GM19193 (cell line): ENCODE results near the gene EIF3I.
A peak's percentile ranks its signal among the peaks of the same experiment; 100 is the strongest.

Experiments
- POLR2A ChIP-seq: IDR thresholded peaks from 4 replicates; pipeline ENCODE4 v1.6.1; 2011; ENCODE audit not compliant: insufficient read depth, insufficient read length; ENCODE audit errors: extremely low read depth

Gene EIF3I

GRCh38 chr1:32208469-32208868 lies 13.7 kb upstream of the EIF3I start:
- no peak for TF ChIP-seq POLR2A

- no peak for TF ChIP-seq POLR2A
Observed at GRCh38 chr1:32208891-32209328, 13.3 kb upstream of the EIF3I start, which contains the start of gene DCDC2B. TSS of gene DCDC2B (plus strand) at chr1:32209089. CDS start at chr1:32209094, 5 bp downstream.

GRCh38 chr1:32215629-32216480 lies 6.4 kb upstream of the EIF3I start:
- TF ChIP-seq POLR2A, result no peak

- no peak for TF ChIP-seq POLR2A
Observed at GRCh38 chr1:32216566-32216965, 5.6 kb upstream of the EIF3I start.

GRCh38 chr1:32219022-32219421 lies 3.2 kb upstream of the EIF3I start:
- TF ChIP-seq POLR2A, result no peak

- no peak for TF ChIP-seq POLR2A
Observed at GRCh38 chr1:32220746-32221580, 1.2 kb upstream of the EIF3I start.

- TF ChIP-seq POLR2A, result no peak
Observed at GRCh38 chr1:32221581-32221979, 627 bp upstream of the EIF3I start.

- TF ChIP-seq POLR2A, result no peak
Observed at GRCh38 chr1:32223683-32224082, 1.5 kb downstream of the EIF3I start.

- no peak for TF ChIP-seq POLR2A
Observed at GRCh38 chr1:32224285-32224684, 2.1 kb downstream of the EIF3I start.

GRCh38 chr1:32228771-32229170 lies 6.6 kb downstream of the EIF3I start:
- no peak for TF ChIP-seq POLR2A

- peak; percentile 23 for TF ChIP-seq POLR2A
Observed at GRCh38 chr1:32231843-32232432, 9.7 kb downstream of the EIF3I start.

- TF ChIP-seq POLR2A, result no peak
Observed at GRCh38 chr1:32232558-32233304, 10.5 kb downstream of the EIF3I start.

- TF ChIP-seq POLR2A, result no peak
Observed at GRCh38 chr1:32234792-32235191, 12.6 kb downstream of the EIF3I start.

GRCh38 chr1:32239337-32239736 lies 17.1 kb downstream of the EIF3I start:
- no peak for TF ChIP-seq POLR2A

GRCh38 chr1:32239790-32240139 lies 17.6 kb downstream of the EIF3I start:
- TF ChIP-seq POLR2A, result no peak
